SK-N-MC (cell line): ENCODE data around the gene SEPTIN3.

Source experiments
- DNase-seq: peaks from one replicate; pipeline ENCODE4 v3.0.0-alpha.2; 2011; ENCODE audit warnings: low read depth, low spot score
- H3K27ac ChIP-seq: fragments of 200-600 bp; sonication (generic); 2 replicates; pipeline ENCODE4 v1.5.1; 2016; ENCODE audit warnings: mixed run types
- H3K36me3 ChIP-seq: fragments of 200-600 bp; sonication (generic); 2 replicates; pipeline ENCODE4 v1.6.1; 2017; ENCODE audit warnings: antibody characterized with exemption, low read length, mixed read lengths; ENCODE audit not compliant: insufficient read depth
- H3K4me3 ChIP-seq: fragments of 200-600 bp; sonication (generic); 2 replicates; pipeline ENCODE4 v1.5.1; 2016
- H3K9ac ChIP-seq: fragments of 200-600 bp; sonication (generic); 2 replicates; pipeline ENCODE4 v1.8.0; 2017; ENCODE audit warnings: mixed run types, mixed read lengths; ENCODE audit not compliant: insufficient read length
- H3K9me3 ChIP-seq: fragments of 200-600 bp; sonication (generic); 2 replicates; pipeline ENCODE4 v1.6.1; 2017; ENCODE audit warnings: low read depth, mild to moderate bottlenecking, antibody characterized with exemption, low read length, moderate library complexity, mixed read lengths
- EZH2 ChIP-seq: fragments of 200-600 bp; sonication (generic); IDR thresholded peaks from one replicate; pipeline ENCODE4 v1.6.1; 2017; ENCODE audit warnings: antibody characterized with exemption
- FOXP2 ChIP-seq: optimal IDR thresholded peaks from 2 replicates; pipeline ENCODE3; 2011; ENCODE audit warnings: mild to moderate bottlenecking, moderate library complexity; ENCODE audit not compliant: insufficient read depth; ENCODE audit errors: extremely low read length, control extremely low read depth
- POLR2AphosphoS5 ChIP-seq: IDR thresholded peaks from 2 replicates; pipeline ENCODE4 v1.6.1; 2012; ENCODE audit warnings: mild to moderate bottlenecking, low read depth, low read length, borderline replicate concordance

The SEPTIN3 gene, protein sequence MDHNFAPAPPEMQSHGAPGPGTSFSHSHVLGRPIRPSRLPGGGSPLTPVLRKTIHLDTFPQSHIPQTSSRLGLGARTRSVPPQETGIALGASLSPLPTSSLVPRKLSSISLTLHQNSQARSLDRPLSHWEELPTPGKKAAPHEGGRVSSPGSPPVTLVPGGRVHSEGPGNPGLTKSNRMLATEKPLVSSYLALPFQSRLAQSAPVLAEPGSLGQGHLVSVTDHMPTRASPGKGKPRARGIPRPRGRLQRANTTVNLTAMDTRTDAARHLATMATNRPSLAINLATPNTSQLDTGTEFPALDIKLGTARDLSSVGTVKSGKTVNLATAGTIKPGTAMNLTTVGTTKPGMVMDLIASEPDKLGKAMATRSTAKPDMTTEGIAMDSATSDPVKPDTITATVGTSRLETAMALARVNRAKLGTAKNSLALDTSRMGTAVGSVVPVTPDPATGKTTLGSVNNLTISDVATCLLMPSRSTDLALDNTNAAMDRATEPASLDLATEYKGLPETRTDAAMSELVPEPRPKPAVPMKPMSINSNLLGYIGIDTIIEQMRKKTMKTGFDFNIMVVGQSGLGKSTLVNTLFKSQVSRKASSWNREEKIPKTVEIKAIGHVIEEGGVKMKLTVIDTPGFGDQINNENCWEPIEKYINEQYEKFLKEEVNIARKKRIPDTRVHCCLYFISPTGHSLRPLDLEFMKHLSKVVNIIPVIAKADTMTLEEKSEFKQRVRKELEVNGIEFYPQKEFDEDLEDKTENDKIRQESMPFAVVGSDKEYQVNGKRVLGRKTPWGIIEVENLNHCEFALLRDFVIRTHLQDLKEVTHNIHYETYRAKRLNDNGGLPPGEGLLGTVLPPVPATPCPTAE

DNA sequence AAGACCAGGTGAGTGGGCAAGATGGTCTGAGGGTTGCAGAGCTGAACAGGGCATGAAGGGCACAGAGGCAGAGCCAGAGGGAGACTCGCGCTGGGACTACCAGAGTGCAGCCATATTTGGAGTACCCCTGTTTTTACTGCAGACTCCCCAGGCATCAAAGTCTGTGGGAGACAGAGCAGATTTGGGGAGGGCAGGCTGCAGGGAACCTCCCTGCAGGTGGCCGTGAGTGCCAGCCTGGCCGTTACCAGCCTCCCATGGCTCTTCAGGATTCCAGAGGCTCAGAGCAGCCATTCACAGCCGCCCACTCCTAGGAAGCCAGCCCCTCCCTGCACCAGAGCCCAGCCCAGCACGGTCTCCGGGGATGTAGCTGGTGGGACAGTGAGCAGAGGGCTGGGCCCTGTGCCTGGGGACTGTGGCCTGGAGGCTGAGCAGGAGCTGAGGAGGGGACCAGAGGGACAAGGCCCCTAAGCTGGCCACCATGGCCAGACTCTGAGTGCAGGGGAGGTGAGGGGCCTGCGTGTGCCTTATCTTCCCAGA is at the start of gene SEPTIN3:
TSS of gene SEPTIN3 (plus strand) at position 334 of the 537 bp plus-strand sequence. CDS start 2,050 bp downstream, outside the sequence.
- H3K27ac ChIP-seq: no peak within 1 kb of the TSS
- no peak for DNase-seq
- no peak within 1 kb of the TSS for H3K4me3 ChIP-seq

DNA sequence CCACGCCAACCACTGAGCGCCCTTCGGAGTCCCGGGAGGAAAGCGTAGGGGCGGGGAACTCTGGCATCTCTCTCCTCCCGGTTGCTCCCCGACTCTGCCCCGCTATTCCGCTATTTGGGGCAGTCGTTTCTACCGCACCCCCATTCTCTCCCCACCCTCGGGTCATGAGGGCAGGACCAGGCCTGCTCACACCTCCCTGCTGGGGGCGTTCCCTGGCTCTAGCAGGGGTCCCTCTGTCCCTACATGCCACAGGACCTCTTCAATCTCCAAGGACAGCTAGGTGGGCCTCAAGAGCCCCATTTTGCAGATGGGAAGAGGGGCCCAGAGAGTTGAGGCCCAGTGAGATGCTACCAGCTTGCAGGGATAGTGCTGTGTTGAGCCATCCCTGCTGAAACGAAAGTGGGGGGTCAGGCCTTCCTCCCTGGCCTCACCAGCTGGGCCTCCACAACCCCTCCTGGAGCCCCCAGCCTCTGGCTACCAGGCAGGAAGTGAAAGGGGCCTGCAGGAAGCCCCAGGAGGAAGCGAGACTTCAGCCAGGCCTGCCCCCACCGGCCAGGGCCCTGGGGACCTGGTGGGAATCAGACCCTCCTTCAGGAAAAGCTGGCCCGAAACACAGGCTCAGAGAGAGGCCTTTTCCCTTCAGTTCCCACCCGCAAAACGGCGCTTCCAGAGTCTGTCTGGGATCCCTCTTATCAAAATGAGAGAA is 48.8 kb upstream of the SEPTIN3 start:
- H3K9me3 ChIP-seq: no peaks in the 10 kb centered on the region
- H3K36me3 ChIP-seq: no peaks in the 10 kb centered on the region
- H3K9ac ChIP-seq: no peak overlapping the region
- no peak for DNase-seq
- H3K27ac ChIP-seq: no peak overlapping the region
- TF ChIP-seq FOXP2: no peak
- TF ChIP-seq POLR2AphosphoS5: no peak
- TF ChIP-seq EZH2: no peak
- H3K4me3 ChIP-seq: no peak overlapping the region

More for the DNA sequence above, at the start of gene SEPTIN3:
- no peak for TF ChIP-seq FOXP2
- TF ChIP-seq EZH2: no peak
- TF ChIP-seq POLR2AphosphoS5: no peak
- Histone ChIP-seq H3K9me3 (no peaks in the 10 kb centered on the region), H3K36me3 (no peaks in the 10 kb centered on the region), H3K9ac (no peak within 1 kb of the TSS)

DNA sequence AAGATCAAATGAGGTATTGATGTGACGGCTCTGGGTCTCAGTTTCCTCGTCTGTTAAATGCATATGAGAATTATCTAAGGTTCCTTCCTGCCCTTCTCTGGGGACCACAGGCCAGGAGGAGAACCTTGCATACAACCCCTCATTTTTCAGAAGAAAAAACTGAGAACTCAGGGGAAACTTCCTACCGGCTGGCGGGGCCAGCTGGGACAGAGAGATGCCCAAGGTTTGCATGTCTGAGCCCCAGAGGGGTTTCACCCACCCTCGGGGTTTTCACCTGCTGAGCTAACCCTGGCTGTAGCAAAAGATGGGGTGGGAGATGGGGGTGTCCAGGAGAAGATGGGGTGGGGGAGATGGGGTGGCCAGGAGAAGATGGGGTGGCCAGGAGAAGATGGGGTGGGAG is 46.9 kb upstream of the SEPTIN3 start:
- Histone ChIP-seq H3K9me3 (no peaks in the 10 kb centered on the region), H3K9ac (no peak overlapping the region), H3K36me3 (no peaks in the 10 kb centered on the region), H3K27ac (no peak overlapping the region), H3K4me3 (no peak overlapping the region)
- no peak for TF ChIP-seq POLR2AphosphoS5
- no peak for TF ChIP-seq FOXP2
- TF ChIP-seq EZH2: no peak
- DNase-seq: no peak

DNA sequence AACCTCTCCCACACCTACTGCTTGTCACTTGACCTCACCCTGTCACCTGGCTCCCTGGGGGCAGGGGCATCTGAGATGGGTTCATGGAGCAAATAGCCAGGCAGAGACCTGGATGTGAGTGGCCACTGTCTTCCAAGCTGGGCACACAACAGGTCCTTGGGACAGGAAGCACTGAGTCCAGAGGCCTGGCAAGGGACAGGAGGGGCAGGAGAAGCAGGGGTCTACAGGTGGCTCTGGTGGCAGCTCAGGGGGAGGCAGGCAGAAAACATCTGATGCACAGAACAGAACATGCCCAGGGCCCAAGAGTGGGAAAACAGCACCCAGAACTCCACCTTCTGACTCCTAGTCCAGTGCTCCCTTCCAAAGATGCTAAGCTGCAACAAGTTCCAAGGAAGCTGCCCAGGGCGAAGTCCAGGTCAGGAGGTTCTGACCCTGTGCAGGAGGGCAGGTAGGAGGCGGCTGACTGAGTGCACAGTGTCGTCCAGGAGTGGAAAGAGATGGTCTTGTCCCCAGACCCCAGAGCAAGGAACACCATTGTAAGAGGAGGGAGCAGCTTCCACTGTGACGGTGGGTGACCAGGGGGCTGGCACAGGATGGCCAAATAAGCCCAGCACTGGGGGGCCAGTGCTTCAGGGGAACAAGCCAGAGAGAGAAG is 46.2 kb upstream of the SEPTIN3 start:
- H3K4me3 ChIP-seq: no peak overlapping the region
- no peak overlapping the region for H3K27ac ChIP-seq
- no peak for TF ChIP-seq EZH2
- H3K36me3 ChIP-seq: no peaks in the 10 kb centered on the region
- DNase-seq: no peak
- no peaks in the 10 kb centered on the region for H3K9me3 ChIP-seq
- H3K9ac ChIP-seq: no peak overlapping the region

DNA sequence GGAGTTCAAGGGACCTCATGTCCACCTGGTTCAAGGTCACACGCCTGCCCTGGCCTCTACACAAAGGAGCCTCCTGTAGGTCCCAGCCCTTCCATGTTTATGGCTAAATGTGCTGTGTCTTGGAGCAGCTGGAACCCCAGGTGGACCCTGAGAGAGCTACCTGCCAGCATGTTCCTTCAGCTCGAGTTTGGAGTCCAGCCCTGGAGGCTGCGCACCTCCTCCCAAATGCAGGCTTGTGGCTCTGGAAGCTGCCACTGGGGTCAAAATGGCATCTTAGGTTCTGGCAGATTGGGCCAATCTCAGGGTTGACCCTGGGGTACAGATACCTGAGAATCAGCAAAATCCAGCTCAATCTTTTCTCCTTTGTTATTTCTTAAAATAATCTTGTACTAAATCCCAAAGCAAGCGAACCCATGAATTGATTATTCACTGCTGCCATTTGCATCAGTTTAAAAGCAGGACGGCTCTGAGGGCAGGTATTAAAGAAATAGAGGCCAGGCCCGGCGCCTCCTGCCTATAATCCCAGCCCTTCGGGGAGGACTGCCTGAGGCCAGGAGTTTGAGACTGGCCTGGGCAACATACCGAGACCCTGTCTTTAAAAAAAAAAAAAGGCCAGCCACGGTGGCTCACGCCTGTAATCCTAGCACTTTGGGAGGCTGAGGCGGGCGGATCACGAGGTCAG is 45.5 kb upstream of the SEPTIN3 start:
- H3K9me3 ChIP-seq: no peaks in the 10 kb centered on the region
- H3K27ac ChIP-seq: no peak overlapping the region
- no peak overlapping the region for H3K9ac ChIP-seq
- H3K4me3 ChIP-seq: no peak overlapping the region
- H3K36me3 ChIP-seq: no peaks in the 10 kb centered on the region
- TF ChIP-seq EZH2 (no peak), FOXP2 (no peak), POLR2AphosphoS5 (no peak)
- no peak for DNase-seq

DNA sequence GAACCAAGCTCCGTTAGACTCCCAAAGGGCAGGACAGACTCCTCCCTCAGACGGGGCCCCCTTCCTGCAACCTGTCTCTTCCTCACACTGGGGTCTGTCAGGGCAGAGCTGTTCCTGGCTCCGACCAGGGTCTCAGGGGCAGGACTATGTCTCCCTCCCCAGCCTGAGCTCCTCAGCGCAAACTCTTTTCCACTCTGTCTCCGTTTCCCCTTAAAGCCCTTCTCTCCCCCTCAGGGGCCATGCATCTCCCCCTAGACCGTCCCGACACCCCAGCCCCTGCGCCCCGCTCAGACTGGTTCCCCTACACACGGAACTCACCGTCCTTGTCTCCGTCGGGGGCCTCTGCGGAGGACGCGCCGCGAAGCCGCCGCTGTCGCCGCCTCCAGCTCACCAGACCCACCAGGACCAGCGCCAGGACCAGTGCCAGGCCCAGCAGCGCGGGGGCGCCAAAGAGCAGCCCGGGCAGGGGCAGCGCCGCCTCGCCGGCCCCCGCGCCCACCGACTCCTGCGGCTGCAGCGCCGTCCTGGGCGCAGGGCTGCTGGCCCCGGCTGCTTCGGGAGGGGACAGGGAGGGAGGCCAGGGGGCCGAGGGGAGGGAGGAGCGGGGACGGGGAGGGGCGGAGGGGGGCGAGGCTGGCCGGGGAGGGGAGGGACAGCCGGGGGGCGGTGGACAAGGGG is 43.3 kb upstream of the SEPTIN3 start:
- Histone ChIP-seq H3K4me3 (peak overlapping the region; percentile 84), H3K9me3 (no peaks in the 10 kb centered on the region), H3K9ac (peak overlapping the region; percentile 75), H3K27ac (no peak overlapping the region), H3K36me3 (no peaks in the 10 kb centered on the region)
- TF ChIP-seq POLR2AphosphoS5 (no peak), EZH2 (no peak)
- no peak for DNase-seq

DNA sequence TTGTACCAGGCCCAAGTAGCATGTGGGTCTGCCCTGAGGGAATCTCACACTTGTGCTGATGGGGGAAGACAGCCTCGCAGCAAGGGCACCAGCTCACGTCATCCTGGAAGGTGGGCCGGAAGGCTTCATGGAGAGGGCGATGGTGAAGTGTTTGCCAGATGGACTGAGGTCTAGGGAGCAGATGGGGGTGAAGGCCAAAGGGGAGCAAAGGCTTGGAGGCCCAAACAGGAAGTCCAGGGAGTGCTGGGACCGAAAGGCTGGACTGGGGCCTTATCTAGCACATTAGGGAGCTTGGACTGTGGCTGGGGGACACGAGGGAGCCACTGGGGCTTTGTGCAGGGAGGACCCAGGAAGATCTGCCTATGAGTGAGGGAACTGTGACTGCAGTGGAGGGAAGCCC is 41.4 kb upstream of the SEPTIN3 start:
- H3K27ac ChIP-seq: no peak overlapping the region
- TF ChIP-seq POLR2AphosphoS5 (no peak; the same call in 1 of the 2 replicates), FOXP2 (no peak), EZH2 (no peak)
- H3K4me3 ChIP-seq: no peak overlapping the region
- no peaks in the 10 kb centered on the region for H3K9me3 ChIP-seq
- DNase-seq: no peak
- H3K9ac ChIP-seq: no peak overlapping the region
- H3K36me3 ChIP-seq: no peaks in the 10 kb centered on the region
